Hepatocyte (in vitro differentiated cells): Measurements from ENCODE around the gene ACTR8.

ENCODE experiments used
- EZH2phosphoT487 ChIP-seq: fragments of 200-600 bp; sonication (generic); IDR thresholded peaks from one replicate; pipeline ENCODE4 v1.6.1; 2018; ENCODE audit warnings: antibody characterized with exemption, mild to moderate bottlenecking, low read depth, moderate library complexity; ENCODE audit not compliant: unreplicated experiment, severe bottlenecking
- TF ChIP-seq, protein P1 (sequence below): fragments of 200-600 bp; sonication (generic); IDR thresholded peaks from 2 replicates; pipeline ENCODE4 v1.5.1; 2016; ENCODE audit warnings: antibody characterized with exemption, mild to moderate bottlenecking; ENCODE audit not compliant: poor library complexity

DNA sequence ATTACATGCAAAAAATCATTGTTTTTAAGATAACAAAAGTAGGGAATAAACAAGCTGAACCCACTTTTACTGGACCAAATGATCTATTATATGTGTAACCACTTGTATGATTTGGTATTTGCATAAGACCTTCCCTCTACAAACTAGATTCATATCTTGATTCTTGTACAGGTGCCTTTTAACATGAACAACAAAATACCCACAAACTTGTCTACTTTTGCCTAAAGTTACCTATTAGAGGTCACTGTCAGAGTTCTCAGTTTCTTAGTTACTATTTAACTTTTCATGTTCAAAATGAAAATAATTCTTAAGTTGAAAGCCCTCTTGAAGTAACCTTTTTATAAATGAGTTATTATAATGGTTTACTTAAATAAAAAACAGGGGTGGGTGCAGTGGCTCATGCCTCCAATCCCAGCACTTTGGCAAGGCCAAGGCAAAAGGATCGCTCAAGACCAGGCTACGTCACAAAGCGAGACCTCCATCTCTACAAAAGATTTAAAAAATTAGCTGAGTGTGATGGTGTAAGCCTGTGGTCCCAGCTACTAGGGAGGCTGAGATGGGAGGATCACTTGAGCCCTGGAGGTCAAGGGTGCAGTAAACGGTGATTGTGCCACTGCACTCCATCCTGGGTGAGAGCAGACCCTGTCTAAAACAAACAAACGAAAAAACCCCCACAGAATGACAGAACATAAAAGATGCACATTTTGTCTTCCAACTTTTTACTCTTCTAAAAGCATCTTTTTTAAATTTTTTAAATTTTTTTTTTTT, 16.0 kb downstream of the ACTR8 start:
- TF ChIP-seq, protein P1, sequence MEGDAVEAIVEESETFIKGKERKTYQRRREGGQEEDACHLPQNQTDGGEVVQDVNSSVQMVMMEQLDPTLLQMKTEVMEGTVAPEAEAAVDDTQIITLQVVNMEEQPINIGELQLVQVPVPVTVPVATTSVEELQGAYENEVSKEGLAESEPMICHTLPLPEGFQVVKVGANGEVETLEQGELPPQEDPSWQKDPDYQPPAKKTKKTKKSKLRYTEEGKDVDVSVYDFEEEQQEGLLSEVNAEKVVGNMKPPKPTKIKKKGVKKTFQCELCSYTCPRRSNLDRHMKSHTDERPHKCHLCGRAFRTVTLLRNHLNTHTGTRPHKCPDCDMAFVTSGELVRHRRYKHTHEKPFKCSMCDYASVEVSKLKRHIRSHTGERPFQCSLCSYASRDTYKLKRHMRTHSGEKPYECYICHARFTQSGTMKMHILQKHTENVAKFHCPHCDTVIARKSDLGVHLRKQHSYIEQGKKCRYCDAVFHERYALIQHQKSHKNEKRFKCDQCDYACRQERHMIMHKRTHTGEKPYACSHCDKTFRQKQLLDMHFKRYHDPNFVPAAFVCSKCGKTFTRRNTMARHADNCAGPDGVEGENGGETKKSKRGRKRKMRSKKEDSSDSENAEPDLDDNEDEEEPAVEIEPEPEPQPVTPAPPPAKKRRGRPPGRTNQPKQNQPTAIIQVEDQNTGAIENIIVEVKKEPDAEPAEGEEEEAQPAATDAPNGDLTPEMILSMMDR: no peak
- no peak for TF ChIP-seq EZH2phosphoT487
